K562 (cell line): Measurements from ENCODE around the gene ALDH16A1. TPM values are rescaled to one million over a fixed set of nuclear protein-coding genes. Genes with fewer than 3 reads are reported as not detected.

Experiments used
- CHAMP1 ChIP-seq: fragments of 450-650 bp; IDR thresholded peaks from 2 replicates; pipeline ENCODE4 v1.6.1; 2016; ENCODE audit warnings: mild to moderate bottlenecking
- ETS1 ChIP-seq: conservative IDR thresholded peaks from 2 replicates; pipeline ENCODE4 v1.6.1; 2011; ENCODE audit warnings: low read depth, mild to moderate bottlenecking, low read length; ENCODE audit not compliant: control insufficient read depth
- FOXA3 ChIP-seq, 2 experiments: fragments of 450-650 bp in 1 of 2; sonication (generic) in 1 of 2; formaldehyde crosslinking; IDR thresholded peaks in 1 of 2; conservative IDR thresholded peaks in 1 of 2; 2 replicates each; pipeline versions ENCODE4 v1.4.0 to v1.8.0; 2020 to 2022; ENCODE audit warnings: mild to moderate bottlenecking in 2 of 2, missing genetic modification reagents in 1 of 2
- GABPB2 ChIP-seq: fragments of 250-450 bp; sonication (Bioruptor Pico); conservative IDR thresholded peaks from 2 replicates; pipeline ENCODE4 v1.5.1; 2021; ENCODE audit warnings: mild to moderate bottlenecking
- PTBP1 ChIP-seq: fragments of 200-400 bp; formaldehyde crosslinking; IDR thresholded peaks from 2 replicates; pipeline ENCODE4 v1.6.1; 2017; ENCODE audit warnings: low read depth, low read length
- RAD21 ChIP-seq, 2 experiments: fragments of 250-450 bp in 1 of 2; fragments of 450-650 bp in 1 of 2; sonication (Bioruptor Pico) in 1 of 2; formaldehyde crosslinking in 1 of 2; IDR thresholded peaks in 1 of 2; conservative IDR thresholded peaks in 1 of 2; 2 replicates each; pipeline versions ENCODE4 v1.4.0 to v1.8.0; 2020 to 2022; ENCODE audit warnings: mild to moderate bottlenecking in 2 of 2, moderate library complexity in 1 of 2
- SMARCA5 ChIP-seq: fragments of 450-650 bp; IDR thresholded peaks from 2 replicates; pipeline ENCODE4 v1.6.1; 2016
- TFE3 ChIP-seq: fragments of 450-650 bp; formaldehyde crosslinking; IDR thresholded peaks from 2 replicates; pipeline ENCODE4 v1.4.0; 2020; ENCODE audit warnings: mild to moderate bottlenecking, mixed read lengths
- THRB ChIP-seq: fragments of 450-650 bp; formaldehyde crosslinking; conservative IDR thresholded peaks from 2 replicates; pipeline ENCODE4 v1.4.0; 2022; ENCODE audit warnings: mild to moderate bottlenecking, missing genetic modification characterization
- ZNF76 ChIP-seq: fragments of 250-450 bp; sonication (Bioruptor Pico); IDR thresholded peaks from 2 replicates; pipeline ENCODE4 v1.4.0; 2020; ENCODE audit warnings: mild to moderate bottlenecking, moderate library complexity, borderline replicate concordance
- polyA plus RNA-seq, 8 experiments: library from polyadenylated mRNA; depleted of rRNA in 4 of 8; stranded (reverse) in 5 of 8; unstranded in 3 of 8; fragments of >200 nt; fragmentation: Nextera tagmentation in 2 of 8; fragmentation: Illumina TruSeq in 1 of 8; extraction: Ambion mirVana in 2 of 8; extraction: Trizol in 1 of 8; gene quantifications; 2 replicates each; pipeline versions ENCODE4 v1.2.1 to v1.2.3, GENCODE V29; 2011 to 2014; ENCODE audit warnings: inconsistent platforms in 1 of 8, missing spikeins in 1 of 8
- total RNA-seq, 7 experiments: library from RNA; depleted of rRNA in 6 of 7; stranded (reverse); fragments of >200 nt in 6 of 7; fragmentation: Illumina TruSeq in 2 of 7; extraction: Trizol in 2 of 7; gene quantifications; 2 replicates each; pipeline versions ENCODE4 v1.2.1 to v1.2.3, GENCODE V29; 2011 to 2021; ENCODE audit warnings: low replicate concordance in 1 of 7

ALDH16A1 gene
- total and polyA plus RNA-seq, 9 of the 15 experiments (the other 6 are each of a cell fraction or from before 2014, with no cell fraction given) = 2.2 to 52.2 (median 7.6) TPM

- TF ChIP-seq CHAMP1 (no peak), GABPB2 (CRISPR knock-in tag) (no peak), RAD21 (CRISPR knock-in tag; conservative IDR thresholded peaks at IDR 0.05 in 1 of 2, IDR thresholded peaks at IDR 0.05 in 1 of 2) (peak in 1 of 2 experiments; percentile 66; a peak in 2 of 4 replicates), THRB (CRISPR knock-in tag) (no peak), PTBP1 (0 out of 2 replicates have a peak, but pooled peaks have one; percentile 61), TFE3 (no peak), ZNF76 (CRISPR knock-in tag) (no peak), ETS1 (no peak), FOXA3 (CRISPR knock-in tag; conservative IDR thresholded peaks at IDR 0.05 in 1 of 2, IDR thresholded peaks at IDR 0.05 in 1 of 2) (peak in 1 of 2 experiments; percentile 37; a peak in 1 of 4 replicates), SMARCA5 (peak; percentile 80)
- TF ChIP-seq, all 486 proteins: peak for 13
These were observed 17.0 kb downstream of the ALDH16A1 start (continued) for GRCh38 chr19:49469828-49470614.
